K562 (cell line): Measurements from ENCODE around the gene ZSCAN29. TPM values are rescaled to one million over a fixed set of nuclear protein-coding genes. Genes with fewer than 3 reads are reported as not detected.

Experiments
- CTCFL ChIP-seq: IDR thresholded peaks from 2 replicates; pipeline ENCODE4 v1.6.1; 2011; ENCODE audit warnings: borderline replicate concordance, low read depth, mild to moderate bottlenecking, moderate library complexity, low read length; ENCODE audit not compliant: insufficient read depth, poor library complexity, severe bottlenecking
- E2F6 ChIP-seq, 2 experiments: IDR thresholded peaks; 2 replicates each; pipeline ENCODE4 v1.6.1; 2011; ENCODE audit warnings: borderline replicate concordance in 1 of 2, control low read depth in 1 of 2, low read depth in 1 of 2, low read length in 1 of 2, mild to moderate bottlenecking in 1 of 2, mixed read lengths in 1 of 2, moderate library complexity in 1 of 2; ENCODE audit not compliant: insufficient read depth in 1 of 2, insufficient read length in 1 of 2, poor library complexity in 1 of 2, severe bottlenecking in 1 of 2; ENCODE audit errors: extremely low read depth in 1 of 2
- ETS1 ChIP-seq: conservative IDR thresholded peaks from 2 replicates; pipeline ENCODE4 v1.6.1; 2011; ENCODE audit warnings: low read depth, mild to moderate bottlenecking, low read length; ENCODE audit not compliant: control insufficient read depth
- HDAC1 ChIP-seq, 2 experiments: fragments of 450-650 bp; IDR thresholded peaks; 2 replicates each; pipeline ENCODE4 v1.6.1; 2016 to 2017; ENCODE audit warnings: inconsistent platforms in 1 of 2, mild to moderate bottlenecking in 1 of 2, moderate library complexity in 1 of 2
- HDAC8 ChIP-seq: fragments of 450-650 bp; IDR thresholded peaks from 2 replicates; pipeline ENCODE4 v1.6.1; 2016; ENCODE audit warnings: mild to moderate bottlenecking, missing genetic modification characterization, moderate library complexity, missing compliant biosample characterization
- HOXB6 ChIP-seq: fragments of 250-450 bp; sonication (Bioruptor Pico); IDR thresholded peaks from 2 replicates; pipeline ENCODE4 v1.5.1; 2022; ENCODE audit warnings: mild to moderate bottlenecking, borderline replicate concordance
- KLF1 ChIP-seq: fragments of 450-650 bp; IDR thresholded peaks from 2 replicates; pipeline ENCODE4 v1.6.1; 2016; ENCODE audit warnings: missing genetic modification characterization, missing compliant biosample characterization
- MAZ ChIP-seq, 2 experiments: fragments of 450-650 bp in 1 of 2; sonication (generic) in 1 of 2; formaldehyde crosslinking; IDR thresholded peaks in 1 of 2; conservative IDR thresholded peaks in 1 of 2; 2 replicates each; pipeline versions ENCODE4 v1.4.0 to v1.5.0; 2020; ENCODE audit warnings: mild to moderate bottlenecking in 1 of 2, missing genetic modification reagents in 1 of 2
- NEUROD1 ChIP-seq: fragments of 150-350 bp; IDR thresholded peaks from 2 replicates; pipeline ENCODE4 v1.6.1; 2014; ENCODE audit warnings: borderline replicate concordance, low read length, low read depth; ENCODE audit not compliant: partially characterized antibody
- RFX5 ChIP-seq: IDR thresholded peaks from 2 replicates; pipeline ENCODE4 v1.6.1; 2011; ENCODE audit warnings: low read depth, mild to moderate bottlenecking, improper control_type of control experiment, low read length
- TARDBP ChIP-seq: fragments of 450-650 bp; IDR thresholded peaks from 2 replicates; pipeline ENCODE4 v1.6.1; 2016
- U2AF1 ChIP-seq: fragments of 200-400 bp; formaldehyde crosslinking; optimal IDR thresholded peaks from 2 replicates; pipeline ENCODE3; 2017; ENCODE audit warnings: mild to moderate bottlenecking, low read depth, low read length, moderate library complexity
- ZFP1 ChIP-seq: fragments of 450-650 bp; formaldehyde crosslinking; IDR thresholded peaks from 2 replicates; pipeline ENCODE4 v1.4.0; 2020; ENCODE audit warnings: mild to moderate bottlenecking, mixed read lengths
- ZFP30 ChIP-seq: fragments of 250-450 bp; sonication (Bioruptor Pico); IDR thresholded peaks from 2 replicates; pipeline ENCODE4 v1.8.0; 2022; ENCODE audit warnings: moderate library complexity, mild to moderate bottlenecking, inconsistent platforms, borderline replicate concordance
- ZNF217 ChIP-seq: sonication (generic); formaldehyde crosslinking; IDR thresholded peaks from 2 replicates; pipeline ENCODE4 v1.8.0; 2022; ENCODE audit warnings: mild to moderate bottlenecking, missing genetic modification reagents
- ZNF23 ChIP-seq: fragments of 250-450 bp; sonication (Bioruptor Pico); IDR thresholded peaks from 2 replicates; pipeline ENCODE4 v1.4.0; 2020; ENCODE audit warnings: mild to moderate bottlenecking
- polyA plus RNA-seq, 8 experiments: library from polyadenylated mRNA; depleted of rRNA in 4 of 8; stranded (reverse) in 5 of 8; unstranded in 3 of 8; fragments of >200 nt; fragmentation: Nextera tagmentation in 2 of 8; fragmentation: Illumina TruSeq in 1 of 8; extraction: Ambion mirVana in 2 of 8; extraction: Trizol in 1 of 8; gene quantifications; 2 replicates each; pipeline versions ENCODE4 v1.2.1 to v1.2.3, GENCODE V29; 2011 to 2014; ENCODE audit warnings: inconsistent platforms in 1 of 8, missing spikeins in 1 of 8
- total RNA-seq, 7 experiments: library from RNA; depleted of rRNA in 6 of 7; stranded (reverse); fragments of >200 nt in 6 of 7; fragmentation: Illumina TruSeq in 2 of 7; extraction: Trizol in 2 of 7; gene quantifications; 2 replicates each; pipeline versions ENCODE4 v1.2.1 to v1.2.3, GENCODE V29; 2011 to 2021; ENCODE audit warnings: low replicate concordance in 1 of 7
- TF ChIP-seq, protein P1 (sequence below): fragments of 450-650 bp; formaldehyde crosslinking; IDR thresholded peaks from 2 replicates; pipeline ENCODE4 v1.4.0; 2022; ENCODE audit warnings: missing genetic modification characterization

The ZSCAN29 gene
- total and polyA plus RNA-seq, 9 of the 15 experiments (the other 6 are each of a cell fraction or from before 2014, with no cell fraction given) = 2.5 to 28.6 (median 19.7) TPM

GRCh38 chr15:43370975-43371974 lies at the start of gene ZSCAN29, which contains the start of gene TUBGCP4 (continued):
- TF ChIP-seq, protein P1, sequence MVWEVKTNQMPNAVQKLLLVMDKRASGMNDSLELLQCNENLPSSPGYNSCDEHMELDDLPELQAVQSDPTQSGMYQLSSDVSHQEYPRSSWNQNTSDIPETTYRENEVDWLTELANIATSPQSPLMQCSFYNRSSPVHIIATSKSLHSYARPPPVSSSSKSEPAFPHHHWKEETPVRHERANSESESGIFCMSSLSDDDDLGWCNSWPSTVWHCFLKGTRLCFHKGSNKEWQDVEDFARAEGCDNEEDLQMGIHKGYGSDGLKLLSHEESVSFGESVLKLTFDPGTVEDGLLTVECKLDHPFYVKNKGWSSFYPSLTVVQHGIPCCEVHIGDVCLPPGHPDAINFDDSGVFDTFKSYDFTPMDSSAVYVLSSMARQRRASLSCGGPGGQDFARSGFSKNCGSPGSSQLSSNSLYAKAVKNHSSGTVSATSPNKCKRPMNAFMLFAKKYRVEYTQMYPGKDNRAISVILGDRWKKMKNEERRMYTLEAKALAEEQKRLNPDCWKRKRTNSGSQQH (CRISPR knock-in tag) = no peak
- TF ChIP-seq NEUROD1 = no peak
- no peak for TF ChIP-seq TARDBP
- peak in 1 of 2 experiments; percentile 59; a peak in 2 of 4 replicates for TF ChIP-seq MAZ (CRISPR knock-in tag; conservative IDR thresholded peaks at IDR 0.05 in 1 of 2, IDR thresholded peaks at IDR 0.05 in 1 of 2)
- TF ChIP-seq ZNF23 (CRISPR knock-in tag) = no peak
- peak; percentile 87 for TF ChIP-seq CTCFL
- no peak for TF ChIP-seq U2AF1
- TF ChIP-seq ZFP1 (CRISPR knock-in tag) = no peak
- no peak for TF ChIP-seq ZFP30 (CRISPR knock-in tag)
- TF ChIP-seq HOXB6 (CRISPR knock-in tag) = no peak
- 0 out of 2 replicates have a peak, but pooled peaks have one; percentile 40 for TF ChIP-seq ETS1
- TF ChIP-seq HDAC8 (tag) = no peak
- TF ChIP-seq RFX5 = no peak
- TF ChIP-seq KLF1 (tag) = 0 out of 2 replicates have a peak, but pooled peaks have one; percentile 30
- peak in 1 of 2 experiments; percentile 81; a peak in 1 of 4 replicates for TF ChIP-seq HDAC1 (IDR thresholded peaks at IDR 0.05)
- peak; percentile 48 to 71 for TF ChIP-seq E2F6 (IDR thresholded peaks at IDR 0.05; ENCODE audit: borderline replicate concordance in 1 of 2, extremely low read depth in 1 of 2, insufficient read depth in 1 of 2, insufficient read length in 1 of 2, low read depth in 1 of 2, low read length in 1 of 2, poor library complexity in 1 of 2, severe bottlenecking in 1 of 2)
- TF ChIP-seq ZNF217 = no peak
